HEK293T (cell line): ENCODE results near the gene HADH.
"Not testable (repeated sequence)": the region's sequence is repeated elsewhere in the genome, so short reads cannot be mapped to it uniquely, and the experiment has no call there.

Experiments
- CTCF ChIA-PET: fragments of 350-600 bp; formaldehyde crosslinking; extraction: SDS; loops from one replicate; lab custom pipeline; 2021; ENCODE audit warnings: antibody characterized with exemption, inconsistent platforms; lab: Yijun Ruan, JAX
- POLR2A ChIA-PET: fragments of 350-600 bp; formaldehyde crosslinking; extraction: SDS; loops from one replicate; lab custom pipeline; 2020; ENCODE audit warnings: antibody characterized with exemption, inconsistent platforms; lab: Yijun Ruan, JAX
- DNase-seq: peaks from one replicate; pipeline ENCODE4 v3.0.0; 2012; ENCODE audit warnings: mixed read lengths; ENCODE audit errors: extremely low spot score
- ARNT ChIP-seq: fragments of 450-650 bp; IDR thresholded peaks from 2 replicates; pipeline ENCODE4 v1.6.1; 2017; ENCODE audit warnings: mild to moderate bottlenecking
- BHLHE40 ChIP-seq: fragments of 450-650 bp; IDR thresholded peaks from 2 replicates; pipeline ENCODE4 v1.6.1; 2016; ENCODE audit warnings: mild to moderate bottlenecking, moderate library complexity, borderline replicate concordance
- CTBP1 ChIP-seq: fragments of 450-650 bp; IDR thresholded peaks from 2 replicates; pipeline ENCODE4 v1.6.1; 2016; ENCODE audit warnings: borderline replicate concordance
- ELF4 ChIP-seq: fragments of 450-650 bp; IDR thresholded peaks from 2 replicates; pipeline ENCODE4 v1.6.1; 2017; ENCODE audit warnings: antibody characterized with exemption
- FOXA1 ChIP-seq: fragments of 450-650 bp; IDR thresholded peaks from 2 replicates; pipeline ENCODE4 v1.6.1; 2016; ENCODE audit warnings: mild to moderate bottlenecking
- FOXK2 ChIP-seq: fragments of 450-650 bp; IDR thresholded peaks from 2 replicates; pipeline ENCODE4 v1.6.1; 2016; ENCODE audit warnings: mild to moderate bottlenecking
- FOXM1 ChIP-seq: fragments of 450-650 bp; IDR thresholded peaks from 2 replicates; pipeline ENCODE4 v1.6.1; 2017; ENCODE audit warnings: mild to moderate bottlenecking, borderline replicate concordance
- HDGF ChIP-seq: fragments of 450-650 bp; IDR thresholded peaks from 2 replicates; pipeline ENCODE4 v1.6.1; 2017; ENCODE audit warnings: antibody characterized with exemption, borderline replicate concordance
- L3MBTL2 ChIP-seq: fragments of 450-650 bp; conservative IDR thresholded peaks from 2 replicates; pipeline ENCODE4 v1.6.1; 2016; ENCODE audit warnings: mild to moderate bottlenecking
- LEF1 ChIP-seq: fragments of 450-650 bp; IDR thresholded peaks from 2 replicates; pipeline ENCODE4 v1.6.1; 2017; ENCODE audit warnings: mild to moderate bottlenecking, borderline replicate concordance
- NFRKB ChIP-seq: fragments of 450-650 bp; IDR thresholded peaks from 2 replicates; pipeline ENCODE4 v1.6.1; 2016; ENCODE audit warnings: mild to moderate bottlenecking, moderate library complexity
- SP1 ChIP-seq: fragments of 450-650 bp; IDR thresholded peaks from 2 replicates; pipeline ENCODE4 v1.6.1; 2017
- SUZ12 ChIP-seq: fragments of 450-650 bp; IDR thresholded peaks from 2 replicates; pipeline ENCODE4 v1.6.1; 2016; ENCODE audit warnings: mild to moderate bottlenecking
- TARDBP ChIP-seq: fragments of 450-650 bp; IDR thresholded peaks from 2 replicates; pipeline ENCODE4 v1.6.1; 2016
- ZNF384 ChIP-seq: fragments of 450-650 bp; IDR thresholded peaks from 2 replicates; pipeline ENCODE4 v1.6.1; 2016
- TF ChIP-seq, protein P1 (sequence below): fragments of 450-650 bp; IDR thresholded peaks from 2 replicates; pipeline ENCODE4 v1.6.1; 2016

HADH gene

DNA sequence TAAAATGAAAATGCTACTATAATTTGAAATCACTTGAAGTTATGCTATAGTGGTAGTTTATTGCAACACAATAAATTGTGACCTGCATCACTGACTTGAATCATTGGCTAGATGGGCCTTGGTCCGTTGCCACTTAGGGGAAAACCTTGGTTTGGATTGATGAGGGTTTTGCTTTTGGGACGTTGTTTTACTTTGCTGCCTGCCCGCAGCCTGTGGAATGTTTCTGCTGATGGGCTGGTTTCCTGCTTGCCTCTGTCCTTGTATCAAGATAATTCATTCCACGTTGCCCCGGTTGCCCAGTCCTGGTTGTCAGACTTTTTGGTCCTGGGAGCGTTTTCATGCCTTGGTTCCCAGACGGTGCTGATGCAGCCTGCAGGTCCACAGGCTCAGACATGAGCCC lies 18.3 kb downstream of the HADH start:
- CTCF ChIA-PET = no interaction called here
- POLR2A ChIA-PET = no interaction called here
- TF ChIP-seq BHLHE40 = no peak
- TF ChIP-seq CTBP1 = no peak
- TF ChIP-seq L3MBTL2 = no peak
- TF ChIP-seq LEF1 = no peak
- TF ChIP-seq ELF4 = no peak
- TF ChIP-seq HDGF = no peak
- TF ChIP-seq ARNT = no peak
- no peak for TF ChIP-seq TARDBP
- TF ChIP-seq FOXK2 = no peak
- TF ChIP-seq SUZ12 = no peak
- no peak for TF ChIP-seq ZNF384
- TF ChIP-seq FOXA1 = no peak
- TF ChIP-seq NFRKB = no peak
- TF ChIP-seq, protein P1, sequence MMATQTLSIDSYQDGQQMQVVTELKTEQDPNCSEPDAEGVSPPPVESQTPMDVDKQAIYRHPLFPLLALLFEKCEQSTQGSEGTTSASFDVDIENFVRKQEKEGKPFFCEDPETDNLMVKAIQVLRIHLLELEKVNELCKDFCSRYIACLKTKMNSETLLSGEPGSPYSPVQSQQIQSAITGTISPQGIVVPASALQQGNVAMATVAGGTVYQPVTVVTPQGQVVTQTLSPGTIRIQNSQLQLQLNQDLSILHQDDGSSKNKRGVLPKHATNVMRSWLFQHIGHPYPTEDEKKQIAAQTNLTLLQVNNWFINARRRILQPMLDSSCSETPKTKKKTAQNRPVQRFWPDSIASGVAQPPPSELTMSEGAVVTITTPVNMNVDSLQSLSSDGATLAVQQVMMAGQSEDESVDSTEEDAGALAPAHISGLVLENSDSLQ = no peak
- no peak for TF ChIP-seq FOXM1
- TF ChIP-seq SP1 = no peak
- DNase-seq = no peak

DNA sequence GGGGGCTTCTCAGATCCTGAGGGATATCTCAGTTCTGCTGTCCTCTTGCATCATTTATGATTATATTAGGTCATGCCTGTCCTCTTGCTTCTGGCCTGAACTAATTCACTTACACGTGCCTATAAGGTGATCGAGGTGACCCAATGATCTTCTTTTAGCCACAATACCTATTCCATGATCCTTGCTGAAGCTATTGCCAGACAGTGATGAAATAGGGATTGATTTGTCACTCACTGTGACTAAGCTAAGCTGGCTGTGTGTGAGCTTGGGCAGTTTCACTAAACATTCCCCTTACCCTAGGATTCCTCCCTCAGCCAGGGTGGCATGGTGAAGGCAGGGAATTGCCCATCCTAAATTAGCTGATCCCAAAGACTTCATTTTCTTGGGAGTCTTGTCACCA lies 19.0 kb downstream of the HADH start:
- no peak for TF ChIP-seq HDGF
- DNase-seq = no peak
- ChIA-PET POLR2A (no interaction called here), CTCF (no interaction called here)

DNA sequence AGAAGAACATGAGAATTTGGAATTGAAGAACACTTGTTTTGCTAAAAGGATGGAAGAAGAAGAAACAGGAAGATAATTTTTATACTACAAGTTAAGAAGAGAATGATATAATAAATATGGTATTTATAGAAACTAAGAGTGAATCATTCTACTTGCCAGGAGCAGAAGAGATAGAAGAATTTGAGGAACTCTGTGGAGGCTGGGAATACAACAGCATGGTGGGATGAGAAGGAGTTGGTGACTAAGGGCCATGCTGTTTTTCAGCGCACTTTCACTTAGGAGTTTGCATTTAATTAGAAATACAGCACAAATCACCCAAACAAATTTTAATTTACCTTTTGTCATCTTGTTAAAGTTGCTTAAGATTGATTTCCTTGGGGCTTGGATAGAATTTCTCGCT lies 20.5 kb downstream of the HADH start:
- DNase-seq = no peak
- TF ChIP-seq SP1 = no peak
- no peak for TF ChIP-seq L3MBTL2
- no peak for TF ChIP-seq TARDBP
- TF ChIP-seq ZNF384 = no peak
- TF ChIP-seq BHLHE40 = no peak
- no peak for TF ChIP-seq ELF4
- CTCF ChIA-PET = no interaction called here
- POLR2A ChIA-PET = no interaction called here

DNA sequence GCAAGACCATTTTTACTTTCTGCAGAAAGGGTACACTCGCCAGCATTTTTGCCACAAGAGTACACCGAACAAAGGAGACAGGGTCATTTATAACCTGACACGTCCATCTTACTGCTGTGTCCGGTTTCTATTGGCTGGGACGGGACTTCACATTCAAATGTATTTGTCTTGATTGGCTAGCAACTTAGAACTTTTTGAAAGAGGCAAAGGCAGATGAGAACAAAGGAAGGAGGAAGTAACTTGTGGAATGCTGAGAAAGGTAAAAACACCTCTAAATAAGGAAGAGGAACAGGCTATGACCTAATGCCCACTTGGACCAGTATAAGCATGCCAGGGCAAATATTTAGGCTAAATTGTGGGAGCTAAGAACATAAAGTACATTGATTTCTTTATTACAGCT lies 22.7 kb downstream of the HADH start:
- CTCF ChIA-PET, POLR2A ChIA-PET, DNase-seq: not testable (repeated sequence)

DNA sequence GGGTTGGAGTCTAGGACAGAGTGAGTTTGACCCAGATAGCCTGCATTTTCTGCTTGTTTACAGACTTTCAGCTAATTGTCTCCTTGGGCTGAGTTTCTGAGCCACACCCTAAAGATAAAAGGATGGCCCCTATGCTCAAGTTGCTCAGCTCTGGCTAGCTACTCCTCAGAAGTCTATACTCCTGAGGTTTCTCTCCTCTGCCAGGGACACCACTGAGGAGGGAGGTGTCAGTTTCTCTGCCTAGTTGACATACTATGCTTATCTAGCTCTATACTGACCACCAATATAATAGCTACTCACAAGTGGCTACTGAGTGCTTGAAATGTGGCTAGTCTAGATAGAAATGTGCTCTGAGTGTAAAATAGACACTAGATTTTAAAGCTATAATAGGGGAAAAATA lies 23.6 kb downstream of the HADH start:
- POLR2A ChIA-PET = no interaction called here
- no peak for TF ChIP-seq BHLHE40
- CTCF ChIA-PET = no interaction called here
- DNase-seq = no peak

DNA sequence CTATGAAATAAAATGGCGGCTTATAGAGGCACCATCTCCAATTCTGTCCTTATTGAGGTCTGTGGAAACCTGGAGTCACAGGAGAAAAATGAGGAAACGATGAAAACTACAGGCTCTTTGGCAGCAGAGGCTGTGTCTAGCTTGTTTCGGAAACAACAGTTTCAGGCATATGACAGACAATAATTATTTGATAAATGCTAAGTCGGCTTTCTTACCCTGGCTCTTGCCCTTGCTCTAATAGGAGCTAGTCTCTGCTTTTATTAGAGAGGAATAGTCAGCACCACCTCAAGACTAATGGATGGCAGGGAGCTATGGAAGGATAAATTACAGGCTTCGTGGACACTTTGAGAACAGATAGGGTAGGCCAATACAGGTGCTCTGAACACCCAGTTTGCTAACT lies 24.3 kb downstream of the HADH start:
- ChIA-PET POLR2A (no interaction called here), CTCF (no interaction called here)
- no peak for TF ChIP-seq BHLHE40
- TF ChIP-seq FOXM1 = no peak
- TF ChIP-seq ARNT = no peak
- DNase-seq = no peak

DNA sequence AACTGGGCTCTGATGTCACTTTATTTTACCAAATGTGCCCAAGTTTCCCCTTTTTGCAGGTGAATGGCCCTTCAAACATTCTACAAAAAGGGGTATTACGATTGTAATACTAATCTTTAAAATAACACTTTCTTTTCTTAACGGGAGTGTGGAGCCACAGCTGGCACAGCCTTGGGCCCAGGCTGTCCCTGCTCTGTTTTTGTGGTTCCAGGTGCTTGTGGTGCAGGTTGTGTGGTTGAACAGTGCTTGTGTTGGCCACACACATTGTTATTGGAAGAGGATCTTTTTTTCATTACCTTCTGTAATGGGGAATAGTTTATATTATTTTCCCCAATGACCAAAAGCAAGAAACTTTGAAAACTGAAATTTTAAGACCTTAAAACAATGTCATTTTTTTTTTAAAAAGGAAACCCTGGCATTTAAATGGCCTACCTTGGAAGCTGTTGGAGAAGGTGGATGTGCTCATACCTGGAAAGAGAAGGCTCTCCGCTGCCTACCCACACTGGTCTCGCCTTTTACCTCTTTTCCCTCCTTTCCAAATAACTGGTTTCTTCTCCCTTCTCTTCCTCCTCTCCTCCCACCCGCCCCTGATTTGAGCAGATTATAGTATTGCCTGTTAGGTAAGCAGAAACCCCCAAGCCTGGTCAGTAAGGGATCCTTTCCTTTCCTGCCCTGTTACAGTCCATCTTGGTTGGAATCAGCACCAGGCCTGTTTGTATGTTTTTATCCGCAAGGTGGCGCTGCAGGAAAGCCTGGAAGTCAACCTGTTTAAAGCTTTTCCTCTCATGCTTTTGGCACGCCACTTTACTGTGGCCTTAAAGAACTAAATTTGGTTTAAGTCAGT lies 28.6 kb downstream of the HADH start:
- TF ChIP-seq HDGF (no peak), ARNT (no peak), SP1 (no peak), FOXA1 (no peak), FOXK2 (no peak), ZNF384 (no peak), L3MBTL2 (no peak), ELF4 (no peak), BHLHE40 (no peak)
- TF ChIP-seq, protein P1 = no peak
- ChIA-PET POLR2A (no interaction called here), CTCF (interaction anchor here (0.5 to 1.0 kb wide), 5 partner anchors 17 to 492 kb away, joined by 3 to 6 read pairs (median 3); no protein-coding TSS in a partner anchor)
- DNase-seq = peak; percentile 78

DNA sequence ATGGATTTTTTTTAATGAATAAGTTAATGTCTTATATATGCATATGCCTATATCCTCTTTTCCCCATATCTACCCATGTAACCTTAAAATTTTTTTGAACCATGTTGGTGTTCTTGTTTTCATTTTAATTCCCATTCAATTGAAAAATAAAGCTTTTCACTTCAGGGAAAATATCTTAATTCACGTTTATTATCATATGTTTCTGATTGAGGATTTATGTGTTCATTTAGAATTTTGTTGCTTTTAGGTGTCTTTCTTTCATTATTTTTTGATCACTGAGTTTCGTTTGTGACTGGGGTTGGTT lies 29.1 kb downstream of the HADH start:
- no peak for TF ChIP-seq SUZ12
- TF ChIP-seq FOXK2 = no peak
- TF ChIP-seq SP1 = no peak
- TF ChIP-seq BHLHE40 = no peak
- TF ChIP-seq L3MBTL2 = no peak
- no peak for TF ChIP-seq LEF1
- no peak for TF ChIP-seq ZNF384
- TF ChIP-seq ARNT = no peak
- CTCF ChIA-PET = interaction anchor here (0.5 to 1.0 kb wide), 6 partner anchors 17 to 1017 kb away, joined by 3 to 6 read pairs (median 3); no protein-coding TSS in a partner anchor
- POLR2A ChIA-PET = interaction anchor here (1.5 kb wide), 1 partner anchor 601 kb away, joined by 5 read pairs; no protein-coding TSS in a partner anchor
- no peak for DNase-seq
